Brain pericyte (primary cell): ENCODE measurements around the gene ARHGEF25.

Experiments
- DNase-seq: peaks from one replicate; pipeline ENCODE4 v3.0.0-alpha.2; 2012; ENCODE audit warnings: low read depth, low spot score

The ARHGEF25 gene

DNA sequence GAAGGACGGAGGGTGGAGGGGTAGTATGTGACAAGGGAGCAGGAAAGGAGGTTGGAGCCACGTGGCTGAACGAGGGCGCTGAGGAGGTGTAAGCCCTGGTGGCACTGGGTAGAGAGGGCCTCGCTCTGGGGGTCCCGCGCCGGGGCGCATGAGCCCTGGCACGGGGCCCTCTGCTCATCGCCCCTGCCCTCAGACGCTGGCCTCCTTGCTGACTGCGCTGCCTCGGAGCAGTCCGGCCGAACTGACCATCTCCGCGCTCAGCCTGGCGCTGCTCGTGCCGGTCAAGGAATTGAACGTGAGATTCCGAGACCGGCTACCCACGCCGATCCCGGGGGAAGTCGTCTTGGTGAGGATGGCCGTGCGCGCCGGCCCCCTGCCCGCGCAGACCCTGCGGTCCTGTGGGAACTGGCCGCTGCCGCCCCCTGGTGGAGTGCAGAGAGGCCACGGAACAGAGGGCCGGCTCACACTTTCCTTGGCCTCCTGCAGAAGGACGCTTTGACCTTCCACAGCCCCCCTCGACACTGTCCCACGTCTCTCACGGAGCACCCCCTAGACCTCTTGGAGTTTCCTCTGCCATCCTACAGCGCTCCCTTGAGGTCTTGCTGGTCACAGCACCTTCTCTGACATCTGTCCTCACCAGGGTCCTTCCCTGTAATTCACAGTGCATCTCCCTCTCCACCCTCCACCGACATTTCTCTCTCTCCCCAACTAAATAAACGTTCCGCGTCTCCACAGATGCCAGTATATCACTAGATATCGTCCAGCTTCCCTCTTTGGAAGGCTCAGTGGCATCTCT is 10.5 kb downstream of the ARHGEF25 start:
- DNase-seq: no peak

DNA sequence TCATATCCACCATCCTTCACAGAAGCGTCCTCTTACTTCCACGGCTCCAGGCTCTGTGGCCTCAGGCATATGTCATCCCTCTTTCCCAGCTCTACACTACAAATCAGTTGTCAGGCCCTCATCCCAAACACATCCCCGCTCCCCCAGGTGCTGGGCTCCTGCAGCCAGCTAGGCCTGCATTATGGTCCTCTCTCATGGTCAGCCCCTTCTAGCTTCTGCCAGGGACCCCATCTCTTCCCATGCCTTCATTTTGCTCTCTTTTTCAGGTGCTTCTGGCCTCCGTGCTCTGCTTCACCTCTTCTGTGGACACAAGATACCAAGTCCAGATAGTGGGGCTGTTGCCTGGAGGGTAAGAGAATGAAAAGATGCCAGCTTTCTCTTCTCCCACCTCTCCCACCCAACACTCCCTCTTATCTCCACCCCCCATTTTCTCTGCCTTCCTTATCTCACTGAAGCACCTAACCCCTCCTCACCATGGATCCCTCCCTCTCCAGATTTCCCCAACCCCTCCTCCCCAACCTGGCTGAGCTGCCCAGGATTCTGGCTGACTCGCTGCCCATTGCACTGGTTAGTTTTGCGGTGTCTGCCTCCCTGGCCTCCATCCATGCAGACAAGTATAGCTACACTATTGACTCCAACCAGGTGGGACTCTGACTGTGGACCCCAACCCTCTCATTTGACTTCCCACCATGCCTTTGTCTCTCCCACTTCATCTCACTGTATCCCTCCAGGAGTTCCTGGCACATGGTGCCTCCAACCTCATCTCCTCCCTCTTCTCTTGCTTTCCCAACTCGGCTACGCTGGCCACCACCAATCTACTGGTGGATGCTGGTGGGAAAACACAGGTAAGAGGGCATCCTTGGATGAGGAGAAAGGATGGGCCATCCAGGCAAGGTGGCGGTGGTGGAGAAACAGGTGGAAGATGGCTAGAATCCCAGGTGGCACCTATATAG is 11.3 kb downstream of the ARHGEF25 start:
- no peak for DNase-seq

DNA sequence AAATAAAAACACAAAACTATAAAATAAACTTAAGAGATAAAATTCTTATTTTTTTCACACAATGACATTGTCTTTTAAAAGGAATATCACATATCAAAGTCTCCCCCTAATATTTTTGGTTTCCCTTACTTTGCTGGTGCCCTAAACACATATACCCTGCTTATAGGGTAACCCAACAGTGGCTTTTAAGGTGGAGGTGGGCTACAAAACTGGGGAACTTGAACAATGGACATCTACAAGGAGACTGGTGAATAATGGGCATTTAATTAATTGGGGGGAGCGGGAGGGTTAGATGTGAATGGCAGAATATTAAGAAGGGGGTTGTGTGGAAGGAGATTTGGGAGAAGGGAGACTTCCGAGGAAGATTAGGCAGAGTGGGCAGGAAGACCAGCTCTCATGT is 12.2 kb downstream of the ARHGEF25 start:
- DNase-seq: no peak

DNA sequence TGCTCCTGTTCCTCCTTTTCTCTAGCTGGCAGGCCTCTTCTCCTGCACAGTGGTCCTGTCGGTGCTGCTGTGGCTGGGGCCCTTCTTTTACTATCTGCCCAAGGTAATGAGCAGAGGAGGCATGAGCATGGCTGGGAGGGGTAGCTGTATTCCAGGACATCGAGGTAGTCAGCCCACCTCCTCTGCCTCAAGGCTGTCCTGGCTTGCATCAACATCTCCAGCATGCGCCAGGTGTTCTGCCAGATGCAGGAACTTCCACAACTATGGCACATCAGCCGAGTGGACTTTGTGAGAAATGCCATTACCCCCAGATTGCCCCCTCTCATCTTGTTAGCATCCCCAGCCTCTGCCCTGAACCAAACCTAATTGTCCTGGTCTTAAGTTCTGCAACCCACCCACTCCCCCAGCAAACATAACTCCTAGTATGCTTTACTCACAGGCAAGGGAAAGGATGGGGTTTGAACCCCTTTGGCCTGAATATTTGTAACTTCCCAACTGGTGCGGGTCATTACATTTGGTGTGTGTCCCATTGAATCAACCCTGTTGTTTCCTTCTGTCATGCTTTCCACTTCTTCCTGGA is 12.7 kb downstream of the ARHGEF25 start:
- no peak for DNase-seq

DNA sequence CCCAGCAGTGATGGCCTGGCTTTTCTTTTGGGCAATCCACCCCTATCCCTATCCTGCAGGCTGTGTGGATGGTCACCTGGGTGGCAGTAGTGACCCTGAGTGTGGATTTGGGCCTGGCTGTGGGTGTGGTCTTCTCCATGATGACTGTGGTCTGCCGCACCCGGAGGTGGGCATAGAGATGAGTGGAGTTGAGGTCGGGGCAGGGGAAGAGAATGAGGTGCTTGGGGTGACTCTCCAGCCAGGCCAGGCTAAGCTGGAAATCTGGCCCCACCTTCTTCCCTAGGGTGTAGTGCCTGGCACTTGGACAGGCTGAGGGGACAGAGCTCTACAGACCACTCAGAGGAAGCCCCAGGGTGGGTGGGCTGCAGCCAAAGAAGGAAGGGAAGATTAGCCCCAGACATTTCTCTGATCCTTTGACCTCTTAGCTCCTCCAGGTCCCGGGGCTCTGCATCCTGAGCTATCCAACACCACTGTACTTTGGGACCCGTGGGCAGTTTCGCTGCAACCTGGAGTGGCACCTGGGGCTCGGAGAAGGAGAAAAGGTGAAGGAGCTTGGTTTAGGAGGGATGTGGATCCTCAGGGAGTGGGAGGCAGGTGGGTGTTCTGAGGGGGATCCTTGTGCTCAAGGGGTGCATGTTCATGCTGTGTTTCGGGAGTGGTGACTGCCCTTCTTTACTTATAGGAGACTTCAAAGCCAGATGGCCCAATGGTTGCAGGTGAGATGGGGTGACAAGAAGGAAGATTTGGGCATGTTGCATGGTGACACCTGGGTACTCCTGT is 13.4 kb downstream of the ARHGEF25 start:
- DNase-seq: no peak

DNA sequence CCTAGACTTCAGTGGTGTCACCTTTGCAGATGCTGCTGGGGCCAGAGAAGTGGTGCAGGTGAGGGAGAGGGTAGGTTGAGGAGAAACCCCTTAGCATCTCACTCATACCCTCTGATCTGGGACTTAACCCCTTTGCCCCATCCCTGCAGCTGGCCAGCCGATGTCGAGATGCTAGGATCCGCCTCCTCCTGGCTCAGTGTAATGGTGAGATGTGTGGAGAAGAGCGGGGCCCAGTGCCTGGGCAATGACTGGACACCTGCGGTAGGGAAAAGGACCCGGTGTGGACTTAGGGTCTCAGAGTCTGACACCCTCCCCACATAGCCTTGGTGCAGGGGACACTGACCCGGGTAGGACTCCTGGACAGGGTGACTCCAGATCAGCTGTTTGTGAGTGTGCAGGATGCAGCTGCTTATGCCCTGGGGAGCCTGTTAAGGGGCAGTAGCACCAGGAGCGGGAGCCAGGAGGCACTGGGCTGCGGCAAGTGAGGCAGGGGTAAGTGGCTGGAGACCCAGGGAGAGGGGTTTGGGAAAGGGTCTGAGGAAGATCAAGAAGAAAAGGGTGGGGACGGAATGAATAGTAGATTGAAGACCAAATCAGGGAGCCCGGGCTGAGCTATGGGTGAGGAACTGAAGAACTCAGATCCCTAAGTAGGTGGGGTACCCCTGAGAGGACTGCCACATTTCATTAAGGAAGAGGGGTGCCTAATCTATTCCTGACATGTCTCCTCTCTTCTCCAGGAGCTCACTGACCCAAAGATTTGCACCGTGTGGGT is 14.2 kb downstream of the ARHGEF25 start:
- no peak for DNase-seq

DNA sequence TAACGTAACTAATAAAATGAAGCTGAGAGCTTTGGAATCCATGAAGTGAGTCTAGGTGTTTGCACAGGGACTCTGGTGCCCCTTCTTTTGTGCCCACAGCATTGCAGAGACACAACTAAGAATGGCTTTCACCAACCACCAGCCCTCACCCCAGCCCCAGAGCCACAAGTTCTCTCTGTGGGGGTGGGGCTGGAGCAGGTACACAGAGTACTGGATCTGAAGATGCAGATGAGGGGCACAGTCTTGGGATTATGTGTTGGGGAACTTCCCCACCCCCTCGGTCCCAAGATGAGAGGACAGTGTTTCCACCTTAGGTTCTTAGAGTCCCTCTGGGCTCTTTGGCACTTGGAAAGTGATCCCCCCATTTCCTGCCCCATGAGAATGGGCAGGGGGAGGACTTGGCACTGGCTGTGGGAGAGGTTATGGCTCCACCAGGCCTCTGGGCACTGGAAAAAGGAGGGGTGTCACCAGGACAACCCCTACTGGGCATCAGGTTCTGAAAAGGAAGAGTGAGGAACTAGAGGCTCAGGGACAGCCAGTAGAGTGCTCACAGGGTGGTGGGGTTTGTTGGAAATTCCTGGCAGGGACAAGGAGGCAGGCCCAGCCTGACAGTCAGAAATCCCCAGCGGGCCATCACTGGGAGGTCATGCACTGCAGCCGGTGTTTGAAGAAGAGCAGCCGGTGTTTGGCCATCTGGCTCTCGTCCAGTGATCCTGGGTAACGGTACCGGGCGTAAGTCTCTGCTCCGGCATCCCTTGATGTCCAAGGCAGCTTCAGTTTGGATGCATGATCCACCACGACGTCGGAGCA is 15.1 kb downstream of the ARHGEF25 start:
- no peak for DNase-seq

DNA sequence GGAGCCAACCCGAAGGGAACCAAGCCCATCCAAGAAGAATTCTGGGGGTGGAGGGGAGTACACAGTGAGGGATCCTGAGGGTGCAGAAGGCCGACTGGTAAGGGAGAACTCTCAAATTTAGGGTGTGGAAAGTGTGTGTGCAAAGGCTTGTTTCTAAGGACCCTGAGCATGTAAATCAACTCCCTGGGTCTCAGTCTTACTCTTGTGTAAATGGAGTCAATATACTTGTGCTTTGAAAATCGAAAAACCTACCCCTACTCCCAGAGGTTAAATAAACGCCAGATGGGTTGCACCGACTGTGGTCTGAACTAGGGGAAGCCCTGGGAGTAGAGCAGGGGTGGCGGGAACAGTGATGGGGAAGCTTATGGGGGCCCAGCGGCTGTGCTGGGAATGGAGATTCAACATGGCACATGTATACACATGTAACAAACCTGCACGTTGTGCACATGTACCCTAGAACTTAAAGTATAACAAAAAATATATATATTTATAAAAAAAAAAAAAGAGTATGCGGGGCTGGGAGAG is 15.7 kb downstream of the ARHGEF25 start:
- DNase-seq: no peak

DNA sequence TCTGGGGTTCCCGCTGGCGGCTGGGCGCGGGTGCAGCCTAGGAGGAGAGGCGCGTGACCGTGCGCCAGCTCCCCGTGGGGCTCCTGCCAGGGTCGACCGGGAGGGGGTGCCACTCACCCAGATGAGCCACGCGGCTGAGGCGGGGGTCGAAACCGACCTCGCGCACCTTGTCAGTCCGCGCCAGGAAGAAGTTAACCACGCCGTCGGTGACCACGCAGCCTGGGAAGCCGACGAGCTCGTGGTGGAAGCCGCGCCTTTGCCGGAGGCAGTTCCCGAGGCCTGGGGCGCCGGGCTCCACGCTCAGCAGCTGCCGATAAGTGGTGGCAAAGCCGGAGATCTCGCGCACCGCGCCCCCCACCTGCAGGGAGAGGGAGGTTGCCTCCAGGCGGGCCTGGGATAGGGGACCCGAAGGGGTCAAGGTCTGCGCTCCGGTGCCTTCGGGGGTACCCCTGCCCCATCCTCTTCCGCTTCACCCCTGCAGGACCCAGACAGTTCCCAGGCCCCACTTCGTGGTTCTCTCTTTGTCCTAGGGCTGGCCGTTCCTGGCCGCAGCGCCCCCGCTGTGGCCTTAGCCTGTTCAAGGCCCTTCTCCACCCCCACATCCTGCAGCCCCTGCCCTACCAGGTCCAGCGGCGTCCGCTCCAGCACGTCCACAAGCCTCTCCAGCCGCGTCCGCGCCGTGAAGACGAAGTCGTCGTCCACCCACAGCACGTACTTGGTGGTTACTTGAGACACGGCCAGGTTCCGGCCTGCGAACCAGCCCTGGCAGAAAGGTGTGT is 16.5 kb downstream of the ARHGEF25 start:
- DNase-seq: no peak

DNA sequence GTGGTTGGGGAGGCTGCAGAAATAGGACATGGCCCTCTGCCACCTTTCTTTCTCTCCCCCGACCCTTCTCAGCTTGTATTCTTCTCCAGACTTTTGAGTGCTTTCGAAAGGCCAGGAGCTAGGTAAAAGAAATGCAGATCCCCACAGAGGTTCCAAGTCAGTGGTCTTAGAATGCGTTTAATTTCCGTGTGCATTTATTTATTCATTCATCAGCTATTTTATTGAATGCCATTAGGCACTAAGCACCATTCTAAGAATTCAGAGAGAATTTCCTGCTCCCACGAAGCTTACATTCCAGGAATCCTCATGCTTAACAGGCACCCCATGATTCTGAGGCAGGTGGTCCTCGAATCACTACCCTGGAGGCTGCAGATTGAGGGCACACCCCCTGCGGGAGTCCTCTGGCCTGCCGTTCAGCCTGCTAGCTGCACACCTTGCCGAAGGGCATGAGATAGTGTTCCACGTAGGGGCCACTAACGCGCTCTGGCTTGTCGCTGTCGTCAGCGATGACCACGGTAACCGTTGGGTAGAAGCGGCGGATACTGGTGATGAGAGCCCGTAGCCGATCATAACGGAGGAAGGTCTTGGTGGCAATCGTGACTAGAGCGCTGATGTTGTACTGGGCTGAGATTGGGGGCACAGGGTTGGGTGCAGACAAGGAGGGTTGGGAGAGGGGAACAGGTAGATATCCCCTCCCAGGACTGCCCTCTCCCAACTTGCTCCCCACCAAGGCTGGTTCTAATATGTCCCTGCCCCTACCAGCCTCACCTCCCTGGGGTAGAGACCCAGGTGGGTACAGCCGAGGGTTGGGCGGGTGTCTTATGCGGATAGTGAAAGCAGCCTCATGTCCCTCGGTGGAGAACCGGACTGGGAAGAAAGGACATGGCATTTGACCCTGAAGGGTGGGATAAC is 17.3 kb downstream of the ARHGEF25 start:
- DNase-seq: no peak

DNA sequence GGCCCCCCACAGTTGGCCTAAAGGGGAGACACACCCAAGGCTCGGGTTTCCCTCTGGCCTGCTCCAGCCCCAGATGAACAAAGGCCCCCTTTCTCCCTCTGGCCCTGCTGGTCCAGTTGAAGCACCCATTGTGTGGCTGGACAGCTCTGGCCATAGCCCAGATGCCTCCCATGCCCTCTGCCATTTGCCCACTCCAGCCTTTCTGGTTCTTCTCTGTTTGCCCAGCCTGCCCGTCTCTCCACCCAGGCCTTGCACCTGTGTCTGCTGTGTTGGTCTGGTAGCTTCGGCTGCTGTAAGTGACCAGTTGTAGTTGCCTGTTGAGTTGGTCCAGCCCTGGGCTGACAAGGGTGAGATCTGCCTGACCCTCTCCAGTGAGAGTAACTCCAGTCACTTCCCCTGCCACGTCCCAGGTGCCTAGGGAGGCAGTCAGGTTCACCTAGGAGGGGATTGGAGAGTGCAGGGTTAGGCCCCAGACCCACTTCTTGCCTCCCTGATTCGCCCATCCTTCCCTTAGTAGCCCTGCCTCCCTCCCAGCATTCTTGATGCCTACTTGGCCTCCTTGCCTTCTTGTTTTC is 18.7 kb downstream of the ARHGEF25 start:
- DNase-seq: no peak

DNA sequence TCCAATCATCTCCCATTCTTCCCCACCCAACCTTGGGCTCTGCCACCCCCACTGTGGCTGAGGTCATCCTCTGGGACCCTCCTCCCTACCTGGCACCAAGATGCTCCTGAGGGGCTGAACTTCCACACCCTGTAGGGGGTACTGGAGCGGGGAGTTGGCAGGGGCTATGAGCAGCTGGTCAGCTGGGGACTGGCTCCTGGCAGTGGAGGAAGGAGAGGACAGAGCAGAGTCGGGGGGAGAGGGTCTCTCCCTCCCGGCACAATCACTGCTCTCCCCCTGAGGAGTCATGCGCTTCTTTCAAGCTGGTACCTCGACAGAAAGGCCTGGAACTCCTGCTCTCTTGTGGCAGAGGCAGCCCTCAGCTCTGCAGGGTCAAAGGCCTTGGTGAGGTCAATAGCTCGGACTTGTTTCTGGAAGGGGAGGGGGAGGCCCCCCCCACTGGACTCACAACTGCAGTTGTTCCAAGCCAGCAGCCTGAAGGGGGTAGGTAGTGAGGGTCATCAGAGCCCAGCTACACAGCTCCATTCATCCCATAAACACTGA is 19.7 kb downstream of the ARHGEF25 start:
- DNase-seq: no peak

DNA sequence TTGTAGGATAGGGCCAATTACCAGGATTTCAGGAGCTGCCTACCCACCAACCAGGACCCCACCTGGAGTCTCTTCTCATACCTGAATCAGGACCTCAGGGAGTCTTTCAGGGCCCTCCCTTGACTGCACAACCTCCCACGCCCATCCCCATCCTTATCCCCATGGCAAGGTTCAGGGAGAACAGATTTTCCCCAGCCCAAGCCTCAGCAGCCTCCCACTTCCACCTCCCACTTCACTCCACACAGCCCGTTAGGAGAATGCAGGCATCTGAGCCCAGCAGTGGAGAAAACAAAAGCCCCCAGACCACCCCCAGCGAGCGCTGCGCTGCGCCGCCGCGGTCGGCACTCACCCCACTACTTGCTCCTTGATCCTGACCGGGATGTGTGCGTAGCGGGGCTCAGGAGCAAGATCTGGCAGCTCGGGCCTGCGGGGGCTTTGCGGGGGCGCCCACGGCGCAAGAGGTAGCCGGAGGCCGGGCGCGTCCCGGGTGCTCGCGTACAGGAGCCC is 20.4 kb downstream of the ARHGEF25 start:
- DNase-seq: no peak

DNA sequence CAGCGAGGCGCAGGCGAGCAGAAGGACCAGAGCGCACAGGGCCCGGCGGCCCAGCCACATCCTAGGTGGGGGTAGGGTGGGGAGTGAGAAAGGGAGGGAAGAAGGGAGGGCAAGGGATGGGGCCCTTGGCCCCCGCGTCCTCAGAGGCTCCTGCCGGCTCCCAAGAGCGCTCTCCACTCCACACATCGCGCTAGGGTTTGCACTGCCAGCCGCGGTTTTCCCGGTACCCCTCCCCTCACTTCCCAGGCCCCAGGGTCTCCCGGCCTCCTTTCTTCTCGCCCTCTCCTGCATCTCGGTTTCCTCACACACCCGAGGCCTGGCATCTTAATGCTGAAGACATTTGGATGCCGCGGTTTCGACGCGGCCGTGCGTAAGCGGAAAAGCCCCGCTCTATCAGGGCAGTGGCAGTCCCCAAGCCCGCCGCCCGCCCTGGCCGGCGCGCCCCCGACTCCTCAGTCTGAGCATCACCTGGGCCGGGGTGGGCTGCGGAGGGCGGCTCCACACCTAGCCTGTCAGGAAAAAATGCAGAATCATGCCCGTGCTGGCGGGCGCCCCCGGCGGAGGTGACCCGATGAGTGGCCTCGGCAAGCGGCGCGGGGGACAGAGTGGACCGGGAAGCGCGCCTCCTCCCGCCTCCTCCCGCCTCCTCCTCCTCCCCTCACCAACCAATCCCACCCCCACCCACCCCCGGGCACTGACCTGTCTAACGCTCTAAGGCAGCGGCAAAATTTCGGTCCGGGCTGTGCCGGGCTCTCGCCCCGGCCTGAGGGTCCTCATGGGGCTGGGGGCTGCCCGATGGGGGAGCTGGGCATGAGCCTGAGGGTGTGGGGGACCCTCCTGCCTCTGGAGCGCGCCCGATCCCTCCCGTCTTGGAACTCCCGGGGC is 21.1 kb downstream of the ARHGEF25 start:
- no peak for DNase-seq

DNA sequence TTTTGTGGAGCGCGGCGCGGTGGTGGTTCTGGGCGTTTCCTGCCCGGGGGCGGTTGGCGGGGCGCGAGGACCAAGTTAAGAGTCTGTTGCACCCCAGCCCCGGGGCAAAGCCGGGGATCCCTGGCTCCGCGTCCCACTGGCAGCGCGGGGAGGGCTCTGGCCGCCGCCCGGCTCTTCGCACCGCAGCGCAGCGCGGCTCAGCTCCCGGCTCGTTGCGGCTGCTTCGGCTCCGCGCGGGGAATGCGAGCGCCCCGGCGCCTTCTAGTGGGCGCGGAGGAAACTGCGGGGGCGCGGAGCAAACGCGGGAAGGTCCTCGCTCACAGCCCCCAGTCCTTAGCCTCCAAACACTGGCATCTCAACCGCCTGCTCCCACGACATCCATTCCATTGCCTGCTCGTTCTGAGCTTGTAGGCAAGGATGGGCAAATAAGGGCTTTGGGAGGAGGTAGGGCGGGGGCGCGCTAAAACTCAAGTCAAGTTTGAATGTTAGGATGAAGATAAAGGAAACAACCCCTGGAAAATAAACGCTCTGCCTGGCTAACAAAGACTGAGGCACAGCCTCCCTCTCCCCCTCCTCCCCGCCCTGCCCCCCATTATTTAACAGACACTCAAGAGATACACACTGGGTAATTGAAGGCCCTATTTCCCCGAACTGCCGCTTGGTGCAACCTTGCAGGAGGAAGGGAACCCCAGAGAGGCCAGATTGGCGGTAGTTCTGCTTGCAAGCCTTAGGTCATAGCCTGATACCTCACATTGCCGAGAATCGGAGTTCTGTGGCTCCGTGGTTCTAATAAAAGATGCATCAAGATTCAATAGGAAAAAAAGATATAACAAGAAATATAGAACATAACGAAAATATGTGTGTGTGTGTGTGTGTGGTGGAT is 22.0 kb downstream of the ARHGEF25 start, which contains the start of gene B4GALNT1:
TSS of gene B4GALNT1 (minus strand) at position 244 of the 883 bp plus-strand sequence. CDS start 1,069 bp downstream, outside the sequence.
- no peak for DNase-seq
